Fibroblast of skin of left biceps (primary cell): ENCODE results near the gene POLDIP3.
"Not testable (repeated sequence)": the region's sequence is repeated elsewhere in the genome, so short reads cannot be mapped to it uniquely, and the experiment has no call there.

Experiments
- DNase-seq, 2 experiments: peaks; one replicate each; pipeline ENCODE4 v3.0.0-alpha.2; 2013; ENCODE audit warnings: low read depth in 2 of 2

The POLDIP3 gene

DNA sequence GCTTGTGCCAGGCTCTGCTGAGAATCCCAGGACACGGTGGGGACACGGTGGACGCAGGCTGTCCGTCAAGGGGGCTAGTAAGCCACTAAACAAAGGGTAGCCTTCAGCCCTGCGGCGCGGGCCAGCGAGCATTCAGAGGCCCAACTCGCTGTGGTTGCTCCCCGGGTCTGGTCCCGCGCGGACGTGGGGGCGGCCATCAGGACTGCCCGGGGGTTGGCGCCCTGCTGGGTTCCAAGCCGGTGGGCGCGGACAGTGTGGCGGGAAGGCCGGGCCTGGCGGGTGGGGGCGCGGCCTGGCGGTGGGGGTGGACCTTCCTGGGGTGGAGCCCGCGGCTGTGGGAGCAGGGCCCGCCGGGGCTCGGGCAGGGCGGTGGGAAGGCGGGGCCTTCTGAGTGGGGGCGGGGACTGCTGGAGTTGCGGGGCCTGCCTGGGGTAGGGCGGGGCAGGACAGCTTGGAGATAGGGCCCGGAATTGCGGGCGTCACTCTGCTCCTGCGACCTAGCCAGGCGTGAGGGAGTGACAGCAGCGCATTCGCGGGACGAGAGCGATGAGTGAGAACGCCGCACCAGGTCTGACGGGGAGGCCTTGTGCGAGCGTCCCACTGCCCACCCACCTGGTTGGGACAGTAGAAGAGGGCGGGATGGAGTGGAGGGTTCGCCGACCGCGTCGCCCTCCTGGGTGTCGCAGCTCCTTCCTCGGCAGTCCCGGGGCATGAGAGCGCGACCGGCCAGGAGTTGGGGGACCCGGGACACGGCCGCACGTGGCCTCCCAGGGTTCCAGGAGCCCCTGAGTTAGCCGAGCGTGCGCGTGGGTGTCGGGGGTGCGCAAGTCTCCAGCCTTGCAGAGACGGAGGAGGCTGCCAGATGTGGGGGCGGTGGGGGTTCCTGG lies 61.0 kb downstream of the POLDIP3 start, which contains the start of gene SERHL2:
TSS of gene SERHL2 (plus strand) at position 482 of the 887 bp plus-strand sequence. CDS start at position 547, 65 bp downstream.
- DNase-seq: peak; percentile 48 to 49

DNA sequence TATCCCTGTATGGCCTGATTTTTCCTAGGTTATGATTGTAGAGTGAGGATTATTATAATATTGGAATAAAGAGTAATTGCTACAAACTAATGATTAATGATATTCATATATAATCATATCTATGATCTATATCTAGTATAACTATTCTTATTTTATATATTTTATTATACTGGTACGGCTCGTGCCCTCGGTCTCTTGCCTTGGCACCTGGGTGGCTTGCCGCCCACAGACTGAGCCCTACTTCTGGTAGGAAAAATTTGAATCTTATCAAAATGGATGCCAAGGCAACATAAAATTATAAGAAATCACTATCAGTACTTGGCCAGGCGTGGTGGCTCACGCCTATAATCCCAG lies 62.4 kb downstream of the POLDIP3 start:
- not testable (repeated sequence) for DNase-seq

DNA sequence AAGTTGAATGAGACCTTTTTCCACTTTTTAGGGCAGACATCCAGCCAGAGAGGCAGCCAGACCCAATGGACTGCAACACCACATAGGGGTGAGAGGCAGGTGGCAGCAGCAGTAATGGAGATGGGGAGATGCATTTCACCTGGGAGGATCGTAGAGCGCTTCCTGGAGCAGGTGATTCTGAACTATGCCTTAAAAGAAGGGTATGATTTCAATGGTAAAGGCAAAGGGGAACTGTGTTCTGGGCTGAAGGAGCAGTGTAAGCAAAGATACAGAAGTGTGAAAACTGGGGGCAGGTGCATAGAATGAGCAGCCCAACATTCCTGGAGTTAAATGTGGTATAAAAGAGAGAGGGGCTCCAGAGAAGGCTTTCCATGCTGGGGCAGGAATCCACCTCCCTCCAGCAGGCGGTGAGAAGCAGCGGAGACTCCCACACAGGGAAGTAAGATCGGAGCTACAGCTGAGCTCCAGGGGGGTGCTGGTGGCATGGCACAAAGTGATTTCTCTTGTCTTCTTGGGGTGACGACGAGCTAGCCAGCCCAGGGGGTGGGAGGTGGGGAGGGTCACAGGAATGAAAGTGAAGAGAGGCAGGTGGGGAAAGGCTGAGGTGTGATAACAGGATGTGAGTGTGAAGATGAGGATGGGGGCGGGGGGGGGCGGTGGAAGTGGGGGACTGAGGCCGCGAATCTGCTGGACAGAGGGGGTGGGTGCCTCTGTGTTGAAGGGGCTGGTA lies 65.2 kb downstream of the POLDIP3 start:
- DNase-seq: no peak

DNA sequence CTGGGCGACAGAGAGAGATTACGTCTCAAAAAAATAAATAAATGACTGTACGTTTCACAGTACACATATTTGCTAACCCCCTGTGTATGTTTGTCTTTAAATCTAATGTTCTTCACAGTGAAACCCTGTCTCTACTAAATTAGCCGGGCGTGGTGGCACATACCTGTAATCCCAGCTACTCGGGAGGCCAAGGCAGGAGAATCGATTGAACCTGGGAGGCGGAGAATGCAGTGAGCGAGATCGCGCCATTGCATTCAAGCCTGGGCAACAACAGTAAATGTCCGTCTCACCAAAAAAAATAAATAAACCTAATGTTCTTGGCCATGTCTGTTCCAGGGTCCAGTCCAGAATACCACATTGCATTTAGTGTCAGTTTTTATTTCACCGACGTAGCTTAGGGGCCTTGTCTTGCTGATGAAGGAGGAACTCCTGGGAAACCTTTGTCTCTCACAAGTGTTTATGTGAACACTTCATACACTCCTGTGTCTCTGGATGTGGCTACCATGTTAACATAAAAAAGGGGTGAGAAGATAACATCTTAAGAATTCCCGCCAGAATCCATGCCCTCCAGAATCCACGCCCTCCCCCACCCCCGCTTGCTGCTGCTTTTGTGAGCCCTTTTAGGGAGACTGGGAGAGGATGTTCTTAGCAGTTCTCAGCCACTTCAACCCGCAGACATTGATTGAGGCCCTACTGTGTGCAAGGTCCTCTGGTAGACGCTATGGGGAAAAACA lies 65.9 kb downstream of the POLDIP3 start:
- no peak for DNase-seq

DNA sequence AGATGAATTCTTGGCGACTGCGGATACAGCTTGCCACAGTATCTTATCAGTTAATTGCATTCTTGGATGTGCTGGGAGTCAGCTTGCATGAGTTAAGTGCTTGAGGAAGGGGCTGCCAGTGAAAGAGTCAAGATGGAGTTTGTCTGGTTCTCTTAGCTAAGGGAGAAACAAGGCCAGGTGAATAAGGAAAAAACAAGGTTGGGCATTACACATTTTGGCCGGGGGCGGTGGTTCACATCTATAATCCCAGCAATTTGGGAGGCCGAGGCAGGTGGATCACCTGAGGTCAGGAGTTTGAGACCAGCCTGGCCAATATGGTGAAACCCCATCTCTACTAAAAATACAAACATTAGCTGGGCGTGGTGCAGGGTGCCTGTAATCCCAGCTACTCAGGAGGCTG lies 66.6 kb downstream of the POLDIP3 start:
- not testable (repeated sequence) for DNase-seq

- no peak for DNase-seq
These were observed 67.1 kb downstream of the POLDIP3 start for GRCh38 chr22:42547562-42547961.

DNA sequence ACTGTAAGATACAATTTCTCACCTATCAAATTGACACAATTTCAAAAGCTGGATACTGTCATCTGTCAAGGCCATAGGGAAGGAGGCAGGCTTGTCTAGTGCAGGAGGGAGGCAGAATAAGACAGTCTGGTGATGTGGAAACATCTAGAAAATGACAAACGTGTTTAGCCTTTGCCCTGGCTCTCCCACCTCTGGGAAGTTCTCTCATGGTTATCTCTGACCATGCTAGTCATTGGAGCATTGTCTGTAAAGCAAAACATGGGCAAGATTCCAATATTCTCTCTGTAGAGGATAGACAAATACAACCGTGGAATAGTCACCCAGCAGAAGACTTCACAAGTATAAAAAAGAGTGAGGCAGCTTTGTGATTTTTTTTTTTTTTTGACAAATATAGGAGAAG lies 70.0 kb downstream of the POLDIP3 start:
- no peak for DNase-seq

GRCh38 chr22:42539236-42539771 lies 75.4 kb downstream of the POLDIP3 start:
- not testable (repeated sequence) for DNase-seq

GRCh38 chr22:42537199-42537831 lies 77.4 kb downstream of the POLDIP3 start:
- DNase-seq: not testable (repeated sequence)

GRCh38 chr22:42536634-42537033 lies 78.0 kb downstream of the POLDIP3 start:
- not testable (repeated sequence) for DNase-seq

DNA sequence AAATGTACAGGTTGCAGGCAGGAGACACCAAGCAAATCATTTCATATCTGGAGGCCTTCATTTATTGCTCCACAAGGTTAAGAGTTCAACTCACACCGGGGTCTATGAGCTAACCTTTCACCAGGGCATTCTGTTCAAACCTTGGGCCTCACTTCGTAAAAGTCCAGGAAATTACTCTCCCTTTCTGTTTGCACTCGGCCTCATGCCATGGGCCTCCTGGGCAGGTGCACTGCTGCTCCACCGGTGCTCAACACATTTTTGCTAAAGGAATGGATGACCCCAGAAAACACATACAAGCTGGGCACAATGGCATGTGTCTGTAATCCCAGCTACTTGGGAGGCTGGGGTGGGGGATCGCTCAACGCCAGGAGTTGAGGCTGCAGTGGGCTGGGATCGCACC lies 78.5 kb downstream of the POLDIP3 start:
- DNase-seq: no peak

- DNase-seq: not testable (repeated sequence)
These were observed 79.5 kb downstream of the POLDIP3 start for GRCh38 chr22:42535082-42535731.
